Activated naive CD4-positive, alpha-beta T cell treated with Interleukin-2 at 50 U/mL for 16 hours (primary cell): ENCODE measurements around the gene PRAMEF1.
"Not testable (repeated sequence)": the region's sequence is repeated elsewhere in the genome, so short reads cannot be mapped to it uniquely, and the experiment has no call there.

Experiments
- DNase-seq: peaks from one replicate; pipeline ENCODE4 v3.0.0-alpha.2; 2020

PRAMEF1 gene, protein sequence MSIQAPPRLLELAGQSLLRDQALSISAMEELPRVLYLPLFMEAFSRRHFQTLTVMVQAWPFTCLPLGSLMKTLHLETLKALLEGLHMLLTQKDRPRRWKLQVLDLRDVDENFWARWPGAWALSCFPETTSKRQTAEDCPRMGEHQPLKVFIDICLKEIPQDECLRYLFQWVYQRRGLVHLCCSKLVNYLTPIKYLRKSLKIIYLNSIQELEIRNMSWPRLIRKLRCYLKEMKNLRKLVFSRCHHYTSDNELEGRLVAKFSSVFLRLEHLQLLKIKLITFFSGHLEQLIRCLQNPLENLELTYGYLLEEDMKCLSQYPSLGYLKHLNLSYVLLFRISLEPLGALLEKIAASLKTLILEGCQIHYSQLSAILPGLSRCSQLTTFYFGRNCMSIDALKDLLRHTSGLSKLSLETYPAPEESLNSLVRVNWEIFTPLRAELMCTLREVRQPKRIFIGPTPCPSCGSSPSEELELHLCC

DNA sequence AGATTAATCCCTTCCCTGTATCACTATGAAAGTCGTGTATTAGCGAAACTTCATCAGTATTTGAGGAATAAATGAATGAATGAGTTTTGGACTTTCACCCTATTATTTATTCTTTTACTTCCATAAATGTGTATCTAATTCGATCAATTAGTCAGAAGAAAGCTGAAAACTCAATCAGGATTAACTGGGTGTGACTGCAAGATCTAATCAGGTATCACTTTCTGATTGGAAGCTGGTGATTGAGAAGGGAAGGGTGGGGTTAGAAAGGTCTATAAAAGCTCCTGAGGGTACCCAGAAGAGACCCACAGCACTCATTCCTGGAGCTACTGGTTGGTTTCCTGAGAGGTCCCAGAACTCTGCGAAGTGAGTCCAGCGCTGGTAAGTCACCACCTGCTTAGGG lies at the start of gene PRAMEF1:
Gene PRAMEF1, plus strand, starts transcription at position 301 of the 400 bp plus-strand sequence. CDS start 1,831 bp downstream, outside the sequence.
- DNase-seq = not testable (repeated sequence)

DNA sequence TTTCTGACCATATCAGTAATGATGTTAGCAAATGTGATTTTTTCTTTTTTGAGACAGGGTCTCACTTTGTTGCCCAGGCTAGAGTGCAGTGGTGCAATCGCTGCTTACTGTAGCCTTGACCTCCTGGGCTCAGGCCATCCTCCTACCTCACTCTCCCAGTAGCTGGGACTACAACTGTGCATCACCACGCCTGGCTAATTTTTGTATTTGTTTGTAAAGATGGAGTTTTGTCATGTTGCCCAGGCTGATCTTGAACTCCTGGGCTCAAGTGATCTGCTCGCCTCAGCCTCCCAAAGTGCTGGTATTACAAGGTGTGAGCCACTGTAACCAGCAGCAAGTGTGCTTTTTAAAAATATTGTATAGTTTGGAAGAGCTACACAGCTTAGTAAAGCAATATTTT lies 49.3 kb upstream of the PRAMEF1 start:
- no peak for DNase-seq

DNA sequence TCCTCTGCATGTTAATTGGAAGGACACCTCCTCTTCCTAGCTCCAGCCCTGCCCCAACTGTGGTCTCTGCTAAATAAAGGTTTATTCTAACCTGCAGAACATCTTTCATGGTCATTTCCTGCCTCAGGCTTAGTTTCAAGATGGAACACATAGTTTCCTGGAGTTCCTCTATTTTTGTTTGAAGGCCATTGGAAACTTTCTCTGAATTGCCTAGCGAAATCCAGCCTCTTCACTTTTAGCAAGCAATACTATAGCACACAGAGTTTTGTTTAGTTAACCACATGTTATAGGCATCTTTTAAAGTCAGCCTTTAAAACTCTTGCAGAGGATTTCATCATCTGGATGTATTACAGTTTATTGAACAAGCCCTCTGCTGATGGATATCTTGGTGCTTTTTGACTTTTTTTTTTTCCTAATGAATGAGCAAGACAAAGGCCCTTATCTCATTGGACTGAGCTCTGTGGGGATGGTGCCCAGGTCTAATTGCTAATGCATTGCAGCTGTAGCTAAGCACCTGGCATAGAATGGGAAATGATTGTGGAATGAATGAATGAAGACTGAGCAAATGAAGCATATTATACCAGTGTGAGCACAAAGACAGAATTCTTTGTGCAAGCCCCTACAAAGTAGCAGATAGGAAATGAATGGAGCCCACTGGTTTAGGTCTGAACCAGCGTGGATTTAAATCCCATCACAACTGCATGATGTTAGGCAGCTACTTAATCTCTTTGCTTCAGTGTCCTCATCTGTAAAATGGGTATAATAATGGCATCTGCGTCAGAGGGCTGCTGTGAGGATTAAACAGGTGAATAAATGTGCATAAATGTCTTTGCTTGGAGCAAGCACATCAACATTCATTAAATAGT lies 45.8 kb upstream of the PRAMEF1 start:
- no peak for DNase-seq

DNA sequence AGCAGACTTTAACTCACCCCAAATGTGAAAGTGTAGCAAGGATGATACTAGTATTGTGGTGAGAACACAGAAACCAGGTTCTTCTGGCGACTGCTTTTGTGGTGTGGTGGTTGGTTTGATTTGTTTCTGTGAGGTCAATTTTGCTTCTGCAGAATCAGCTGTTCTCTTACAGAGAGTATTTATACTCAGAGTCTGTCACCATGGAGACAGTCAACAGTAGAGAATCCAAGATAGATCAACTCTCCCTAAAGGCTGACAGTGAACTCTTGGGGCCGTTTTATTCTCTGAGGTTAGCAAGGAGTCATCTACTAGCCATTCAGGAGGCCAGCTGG lies 45.2 kb upstream of the PRAMEF1 start, which contains the start of gene CFAP107:
Gene CFAP107, plus strand, starts transcription at position 209 of the 332 bp plus-strand sequence. CDS start 231 bp downstream, outside the sequence.
- DNase-seq = no peak

DNA sequence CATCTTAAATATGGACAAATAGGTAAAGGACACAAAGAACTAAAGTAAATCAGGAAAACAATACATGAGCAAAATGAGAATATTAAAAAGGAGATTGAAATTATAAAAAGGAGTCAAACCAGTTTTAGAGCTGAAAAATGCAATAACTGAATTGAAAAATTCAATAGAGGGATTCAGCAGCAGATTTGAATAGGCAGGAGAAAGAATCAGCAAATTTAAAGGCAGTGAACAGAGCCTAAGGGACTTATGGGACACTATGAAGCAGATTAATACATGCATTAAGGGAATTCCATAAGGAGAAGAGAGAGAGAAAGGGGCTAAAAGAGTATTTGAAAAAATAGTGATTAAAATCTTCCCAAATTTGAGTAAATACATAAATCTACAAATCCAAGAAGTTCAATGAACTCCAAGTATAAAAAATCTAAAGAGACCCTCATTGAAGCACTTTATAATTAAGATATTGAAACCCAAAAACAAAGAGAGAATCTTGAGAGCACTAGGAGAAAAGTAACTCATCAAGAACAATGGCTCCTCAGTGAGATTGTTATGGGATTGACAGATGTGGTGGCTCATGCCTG lies 42.3 kb upstream of the PRAMEF1 start:
- DNase-seq = no peak

DNA sequence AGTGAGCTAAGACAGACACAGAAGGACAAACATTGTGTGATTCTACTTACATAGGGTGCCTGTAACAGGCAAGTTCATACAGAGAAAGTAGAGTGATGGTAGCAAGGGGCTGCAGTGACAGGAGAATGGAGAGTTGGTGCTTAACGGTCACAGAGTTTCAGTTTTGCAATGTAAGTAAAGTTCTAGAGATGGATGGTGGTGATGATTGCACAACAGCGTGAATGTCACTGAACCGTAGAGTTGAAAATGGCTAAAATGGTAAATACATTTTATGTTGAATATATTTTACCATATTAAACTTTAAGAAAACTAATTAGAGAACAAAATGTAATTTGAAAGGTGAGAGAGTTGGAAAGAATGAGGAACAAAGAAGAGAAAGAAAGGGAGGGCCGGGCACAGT lies 36.5 kb upstream of the PRAMEF1 start:
- DNase-seq = no peak

DNA sequence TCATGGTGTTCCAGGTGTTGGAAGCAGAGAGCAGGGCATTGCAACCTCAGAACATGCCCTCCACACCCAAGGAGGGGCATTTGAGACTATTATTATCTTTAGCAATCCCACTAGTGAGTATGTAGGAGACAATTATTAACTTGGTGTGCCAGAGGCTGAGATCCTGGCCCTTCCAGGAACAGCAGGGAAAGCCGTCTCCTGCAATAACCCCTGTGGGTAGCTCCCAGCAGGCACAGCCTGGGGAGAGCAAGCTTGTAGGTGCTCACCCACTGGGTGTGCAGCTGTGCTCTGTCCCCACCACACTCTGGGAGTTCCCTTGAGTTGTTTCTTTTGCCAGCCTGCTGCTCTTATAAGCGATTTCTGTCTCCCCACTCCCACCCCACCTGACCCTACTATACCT lies 34.9 kb upstream of the PRAMEF1 start:
- DNase-seq = no peak

DNA sequence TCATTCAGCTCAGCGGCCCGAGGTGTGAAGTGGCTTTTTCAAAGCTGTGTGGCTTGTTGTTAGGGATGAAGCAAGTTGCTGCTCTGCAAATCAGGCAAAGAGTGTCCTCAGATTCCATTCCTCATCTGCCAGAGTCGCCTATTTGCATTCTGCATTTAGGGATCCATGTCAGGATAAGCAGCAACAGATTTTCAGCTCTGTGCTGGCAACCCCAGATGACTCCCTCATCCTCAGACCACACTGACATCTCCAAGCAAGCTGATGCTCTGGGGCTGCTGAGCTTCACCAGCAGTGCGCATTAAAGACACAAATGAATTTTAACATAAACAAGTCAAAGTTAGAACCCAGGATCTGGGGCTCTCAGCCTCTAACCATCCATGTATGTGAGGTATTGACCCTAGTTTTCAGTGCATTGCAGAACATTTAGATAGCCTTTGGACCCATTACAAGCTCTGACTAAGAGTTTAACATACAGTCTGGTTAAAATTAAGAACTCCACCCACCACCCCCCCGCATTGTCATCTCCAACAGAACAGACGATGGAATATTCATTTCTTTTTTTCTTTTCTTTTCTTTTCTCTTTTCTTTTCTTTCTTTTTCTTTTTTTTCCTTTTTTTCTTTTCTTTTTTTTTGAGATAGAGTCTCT lies 34.3 kb upstream of the PRAMEF1 start:
- DNase-seq = no peak

DNA sequence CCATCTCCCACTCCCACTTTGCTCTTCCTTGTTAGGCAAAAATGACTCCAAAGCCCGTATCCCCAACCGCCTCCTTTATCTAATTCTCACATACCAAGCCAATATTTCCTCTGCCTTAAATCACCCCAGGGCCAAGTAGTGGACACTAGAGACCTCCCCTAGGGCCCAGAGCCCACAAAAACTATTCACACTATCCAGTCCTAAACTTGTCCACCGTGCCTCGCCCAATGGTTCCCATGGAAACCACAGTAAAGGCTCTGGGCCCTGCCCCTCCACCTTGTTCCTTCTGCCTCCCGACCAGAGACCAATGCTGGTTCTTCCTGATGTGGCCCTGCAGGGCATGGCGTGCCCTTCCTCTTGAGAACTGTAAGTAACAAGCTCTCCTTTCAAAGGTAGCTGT lies 33.4 kb upstream of the PRAMEF1 start:
- DNase-seq = no peak

DNA sequence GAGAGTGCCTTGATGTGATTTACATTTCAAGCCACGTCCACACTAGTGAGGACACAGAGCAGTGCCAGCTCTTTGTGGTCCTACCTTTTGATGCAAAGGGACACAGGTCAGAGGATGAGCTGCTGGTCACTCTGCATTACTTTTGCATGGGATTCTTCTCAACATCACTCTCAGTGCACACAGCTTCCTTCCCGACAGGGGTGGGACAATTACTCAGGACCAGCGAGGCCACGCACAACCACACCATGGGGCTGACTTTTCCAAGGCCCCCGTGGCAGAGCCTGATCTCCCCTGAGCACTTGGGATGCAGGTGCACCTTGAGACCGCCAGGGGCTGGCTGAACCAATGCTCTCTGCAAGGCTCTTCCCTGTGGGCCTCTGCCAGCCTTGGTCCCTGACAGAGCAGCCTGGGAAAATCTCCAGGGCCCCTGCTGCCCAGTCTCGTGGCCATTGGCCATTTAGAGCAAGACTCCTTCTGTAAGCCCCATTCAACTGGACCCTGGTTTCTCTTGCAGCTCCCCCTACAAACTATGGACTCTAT lies 30.9 kb upstream of the PRAMEF1 start:
- no peak for DNase-seq

DNA sequence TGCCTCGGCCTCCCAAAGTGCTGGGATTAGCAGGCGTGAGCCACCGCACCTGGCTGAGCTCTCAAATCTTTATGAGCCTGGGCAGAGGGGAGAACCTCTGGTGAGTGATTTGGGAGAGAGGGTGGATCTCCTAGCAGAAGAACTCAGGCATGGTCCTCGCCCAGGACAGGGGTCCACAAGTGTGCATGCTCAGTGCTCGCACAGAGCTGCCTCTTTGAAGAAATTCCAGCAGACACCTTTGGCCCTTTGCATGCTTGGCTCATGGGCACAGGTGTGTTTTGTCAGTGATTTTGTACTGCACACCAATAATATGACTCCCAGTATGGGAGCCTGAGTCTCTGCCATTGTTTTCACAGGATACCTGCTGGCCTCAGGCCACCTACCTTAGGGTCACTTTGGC lies 29.4 kb upstream of the PRAMEF1 start:
- no peak for DNase-seq

DNA sequence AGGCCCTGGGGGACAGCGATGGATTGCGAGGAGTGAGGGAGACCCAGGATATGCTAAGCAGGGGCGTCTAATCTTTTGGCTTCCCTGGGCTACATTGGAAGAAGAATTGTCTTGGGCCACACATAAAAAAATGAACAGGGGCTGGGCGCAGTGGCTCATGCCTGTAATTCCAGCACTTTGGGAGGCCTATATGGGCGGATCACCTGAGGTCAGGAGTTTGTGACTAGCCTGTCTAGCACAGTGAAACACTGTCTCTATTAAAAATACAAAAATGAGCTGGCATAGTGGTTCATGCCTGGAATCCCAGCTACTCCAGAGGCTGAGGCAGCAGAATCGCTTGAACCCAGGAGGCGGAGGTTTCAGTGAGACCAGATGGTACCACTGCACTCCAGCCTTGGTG lies 28.4 kb upstream of the PRAMEF1 start:
- no peak for DNase-seq

DNA sequence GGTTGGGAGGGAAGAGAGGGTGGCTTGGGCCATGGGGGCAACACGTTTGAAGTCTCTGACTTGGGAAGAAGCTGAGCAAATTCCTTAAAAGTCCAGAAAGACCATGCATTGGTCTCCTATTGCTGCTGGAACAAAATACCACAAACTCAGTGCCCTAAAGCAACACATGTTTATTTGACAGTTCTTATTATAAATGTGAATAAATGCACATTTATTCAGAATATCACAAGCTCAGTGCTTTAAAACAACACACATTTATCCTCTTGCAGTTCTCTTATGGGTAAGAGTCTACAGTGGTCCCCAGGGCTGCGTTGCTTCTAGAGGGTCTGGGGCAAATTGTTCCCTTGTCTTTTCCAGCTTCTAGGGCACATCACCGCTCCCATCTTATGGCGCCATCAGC lies 27.7 kb upstream of the PRAMEF1 start:
- no peak for DNase-seq

DNA sequence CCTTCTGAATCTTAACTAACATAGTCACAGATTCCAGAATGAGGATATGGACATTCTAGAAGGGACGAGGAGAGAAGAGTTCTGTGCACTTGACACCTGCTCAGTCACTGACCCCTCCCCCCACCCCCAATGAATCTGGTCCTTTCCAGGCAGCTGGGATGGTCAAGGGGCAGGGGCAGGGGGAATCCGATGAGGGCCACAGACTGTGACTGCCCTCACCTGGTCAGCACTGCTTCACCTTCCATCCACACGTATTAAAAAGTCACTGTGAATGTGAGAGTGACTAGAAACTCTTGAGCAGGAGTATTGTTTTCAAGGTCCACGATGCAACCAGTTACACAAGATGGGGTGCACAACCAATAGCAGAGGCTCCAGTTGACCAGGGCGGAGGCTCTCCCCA lies 27.2 kb upstream of the PRAMEF1 start:
- no peak for DNase-seq

DNA sequence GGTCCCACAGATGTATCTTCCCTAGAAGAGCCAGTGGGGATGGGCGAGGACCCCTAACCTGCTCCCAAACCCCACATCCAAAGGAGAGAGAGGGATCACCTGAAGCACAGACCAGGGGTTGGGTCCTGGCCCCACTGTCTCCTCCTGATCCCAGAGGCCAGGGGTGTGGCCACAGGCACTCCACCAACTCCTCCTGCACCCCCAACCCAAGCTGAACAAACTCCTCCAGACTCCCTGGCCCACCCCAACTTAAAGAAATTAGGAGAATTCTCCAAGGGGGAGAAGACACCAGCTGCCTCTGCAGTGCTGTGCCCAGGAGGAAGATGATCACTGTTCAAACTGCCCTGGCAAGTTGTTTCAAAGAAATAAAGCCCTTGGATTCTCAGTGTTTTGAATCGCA lies 22.2 kb upstream of the PRAMEF1 start:
- no peak for DNase-seq

DNA sequence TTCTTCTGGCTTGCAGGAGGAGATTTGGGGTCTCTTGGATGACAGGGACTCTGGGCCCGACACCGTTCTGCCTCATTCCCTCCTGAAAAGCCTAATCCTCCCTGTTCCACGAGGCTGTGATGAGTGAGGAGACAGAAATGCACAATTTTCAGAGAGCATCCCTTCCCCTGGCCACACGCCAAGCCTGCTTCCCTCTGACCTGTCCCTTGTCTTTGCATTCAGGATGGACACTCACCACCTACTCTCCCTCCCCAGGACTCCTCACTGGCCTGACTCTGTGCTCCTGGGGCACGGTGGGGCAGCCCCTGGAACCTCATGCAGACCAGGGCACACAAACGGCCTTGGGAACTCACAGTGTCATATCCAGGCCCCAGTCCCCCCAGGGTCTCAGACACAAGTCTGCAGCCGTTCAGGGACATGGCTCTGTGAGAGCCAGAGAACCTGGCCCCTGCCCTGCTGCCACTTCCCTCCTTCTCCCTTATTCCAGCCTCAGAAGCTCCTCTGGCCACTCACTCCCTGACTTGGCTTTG lies 21.2 kb upstream of the PRAMEF1 start:
- DNase-seq = no peak

DNA sequence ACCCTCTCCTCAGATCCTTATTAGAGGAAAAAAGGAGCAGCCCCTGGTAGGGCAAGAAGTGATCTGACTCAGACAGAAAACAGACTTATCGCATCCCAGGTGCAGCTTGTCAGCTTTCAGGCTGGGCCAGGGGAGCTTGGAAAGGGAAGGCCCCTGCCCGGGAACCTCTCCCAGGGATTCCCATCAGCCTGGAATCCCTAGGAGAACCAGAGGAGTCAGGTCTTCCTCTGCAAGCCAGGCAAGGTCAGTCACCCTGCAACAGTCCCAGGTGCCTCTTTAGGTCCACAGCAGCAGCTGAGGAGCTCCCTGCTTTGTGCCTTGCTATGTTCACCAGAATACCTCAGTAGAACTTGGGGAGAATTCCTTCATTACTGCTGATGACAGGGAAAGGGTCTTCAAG lies 20.6 kb upstream of the PRAMEF1 start:
- no peak for DNase-seq

DNA sequence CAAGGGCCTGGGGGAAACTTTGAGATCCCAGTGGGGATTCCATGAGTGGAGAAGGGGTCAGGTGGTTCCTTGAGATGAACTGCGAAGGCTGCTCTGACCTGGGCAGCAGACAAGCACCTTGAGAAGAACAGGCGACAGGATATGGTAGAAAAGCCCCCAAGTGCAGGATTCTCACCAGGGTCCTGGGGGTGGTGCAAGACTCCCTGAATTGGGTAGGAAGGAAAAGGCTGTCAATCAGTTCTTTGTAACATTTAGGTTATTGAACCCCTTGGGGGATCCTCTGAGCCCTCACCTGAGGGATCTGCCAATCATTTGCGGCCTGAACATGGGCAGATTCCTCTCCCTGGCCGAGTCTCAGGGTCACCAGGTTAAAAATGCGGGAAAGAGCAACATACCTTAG lies 20.0 kb upstream of the PRAMEF1 start:
- no peak for DNase-seq

DNA sequence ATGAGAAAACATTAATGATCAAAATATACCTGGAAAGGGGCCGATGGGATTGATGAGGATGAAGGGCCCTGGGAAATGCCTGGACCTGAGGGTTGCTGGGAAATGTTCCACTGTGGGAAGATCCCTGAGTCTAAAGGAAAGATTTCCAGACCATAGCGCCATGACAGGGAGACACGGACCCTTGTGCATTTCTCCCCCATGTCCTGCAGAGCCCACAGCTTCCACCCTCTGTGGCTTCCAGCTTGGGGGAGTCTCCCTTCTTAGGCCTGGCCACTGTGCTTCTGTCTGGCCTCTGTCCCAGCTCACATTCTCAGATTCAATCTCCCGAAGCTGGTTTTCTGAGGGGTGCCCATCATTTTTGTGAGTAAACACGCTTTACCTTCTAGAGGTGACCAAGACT lies 18.7 kb upstream of the PRAMEF1 start:
- no peak for DNase-seq

DNA sequence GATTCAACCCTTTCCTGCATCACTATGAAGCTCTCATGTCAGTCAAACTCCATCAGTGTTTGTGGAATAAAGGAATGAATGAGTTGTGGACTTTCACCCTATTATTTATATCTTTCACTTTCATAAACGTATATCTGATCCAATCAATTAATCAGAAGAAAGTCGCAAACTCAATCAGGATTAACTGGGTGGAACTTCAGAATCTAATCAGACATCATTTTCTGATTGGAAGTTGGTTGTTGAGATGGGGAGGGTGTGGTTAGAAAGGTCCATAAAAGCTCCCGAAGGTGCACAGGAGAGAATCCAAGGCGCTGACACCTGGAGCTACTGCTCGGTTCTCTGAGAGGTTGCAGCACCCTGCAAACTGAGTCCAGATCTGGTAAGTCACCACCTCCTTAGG lies 17.8 kb upstream of the PRAMEF1 start, which contains the start of gene PRAMEF12:
Gene PRAMEF12, plus strand, starts transcription at position 301 of the 400 bp plus-strand sequence. CDS start 1,130 bp downstream, outside the sequence.
- DNase-seq = no peak

DNA sequence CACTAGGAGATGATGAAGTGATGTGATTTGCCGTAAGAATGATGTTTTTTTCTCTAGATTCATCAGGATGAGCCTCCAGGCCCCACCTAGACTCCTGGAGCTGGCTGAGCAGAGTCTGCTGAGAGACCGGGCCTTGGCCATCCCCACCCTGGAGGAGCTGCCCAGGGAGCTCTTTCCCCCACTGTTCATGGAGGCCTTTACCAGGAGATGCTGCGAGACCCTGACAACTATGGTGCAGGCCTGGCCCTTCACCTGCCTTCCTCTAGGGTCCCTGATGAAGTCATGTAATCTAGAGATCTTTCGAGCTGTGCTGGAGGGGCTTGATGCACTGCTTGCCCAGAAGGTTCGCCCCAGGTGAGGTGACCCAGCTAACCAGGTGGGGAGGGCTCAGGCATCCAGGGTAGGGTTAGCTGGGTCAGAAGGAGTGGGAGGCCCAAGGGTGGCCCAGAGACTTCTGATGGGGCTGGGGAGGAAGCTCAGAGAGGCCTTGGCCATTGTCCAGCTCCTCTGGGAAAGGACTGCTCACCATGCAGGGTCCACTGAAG lies 16.3 kb upstream of the PRAMEF1 start:
- DNase-seq = no peak

DNA sequence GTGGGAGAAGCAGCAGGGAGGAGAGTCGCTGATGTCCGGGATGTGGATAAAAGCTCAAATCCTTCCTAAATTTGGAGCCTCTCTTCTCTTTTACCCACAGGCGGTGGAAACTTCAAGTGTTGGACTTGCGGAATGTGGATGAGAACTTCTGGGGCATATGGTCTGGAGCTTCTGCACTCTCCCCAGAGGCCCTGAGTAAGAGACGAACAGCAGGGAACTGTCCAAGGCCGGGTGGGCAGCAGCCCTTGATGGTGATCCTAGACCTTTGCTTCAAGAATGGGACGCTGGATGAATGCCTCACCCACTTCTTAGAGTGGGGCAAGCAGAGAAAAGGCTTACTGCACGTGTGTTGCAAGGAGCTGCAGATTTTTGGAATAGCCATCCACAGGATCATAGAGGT lies 15.8 kb upstream of the PRAMEF1 start:
- no peak for DNase-seq
